NCI-H82 treated with DMSO at 0.1 percent for 48 hours (cell line): Measurements from ENCODE around the gene BST2.
"Not testable (repeated sequence)": the region's sequence is repeated elsewhere in the genome, so short reads cannot be mapped to it uniquely, and the experiment has no call there.

ENCODE experiments used
- DNase-seq: peaks from one replicate; lab custom pipeline; 2025; ENCODE audit not compliant: unreplicated experiment; lab: John Stamatoyannopoulos, UW

Gene BST2

DNA sequence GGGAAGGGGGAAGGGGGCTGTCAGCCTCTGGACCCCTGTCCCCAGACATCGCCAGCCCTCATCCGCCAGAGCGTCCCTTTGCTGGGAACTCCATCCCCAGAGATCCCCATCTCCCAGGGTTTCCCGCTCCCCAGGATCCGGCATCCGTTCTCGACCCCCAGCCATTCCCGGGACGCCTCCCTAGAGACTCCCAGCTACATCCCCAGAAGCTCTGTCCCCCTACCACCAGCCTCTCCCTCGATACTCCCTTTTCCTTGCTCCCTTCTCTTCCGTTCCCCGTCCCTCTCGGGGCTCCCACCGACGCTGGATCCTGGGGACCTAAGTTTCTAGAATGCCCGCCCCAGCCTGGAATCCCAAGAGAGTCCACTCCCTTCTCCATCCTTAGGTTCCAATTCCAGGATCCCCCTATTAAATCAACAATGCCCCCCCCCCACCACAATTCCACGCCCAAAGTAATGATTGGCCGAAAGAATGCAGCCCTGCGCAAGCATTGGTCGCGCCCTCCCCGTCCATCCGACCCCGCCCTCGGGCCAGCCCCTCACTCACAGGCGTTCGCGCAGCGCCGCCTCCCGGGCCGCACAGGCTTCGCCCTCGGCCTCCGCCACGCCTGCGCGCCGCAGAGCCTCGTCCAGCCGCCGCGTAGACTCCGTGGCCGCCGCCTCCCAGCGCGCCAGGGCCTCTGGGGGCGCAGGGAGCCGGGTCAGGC is 14.6 kb downstream of the BST2 start:
- DNase-seq, result peak; percentile 94

GRCh38 chr19:17389957-17390664 is 15.3 kb downstream of the BST2 start:
- no peak for DNase-seq

DNA sequence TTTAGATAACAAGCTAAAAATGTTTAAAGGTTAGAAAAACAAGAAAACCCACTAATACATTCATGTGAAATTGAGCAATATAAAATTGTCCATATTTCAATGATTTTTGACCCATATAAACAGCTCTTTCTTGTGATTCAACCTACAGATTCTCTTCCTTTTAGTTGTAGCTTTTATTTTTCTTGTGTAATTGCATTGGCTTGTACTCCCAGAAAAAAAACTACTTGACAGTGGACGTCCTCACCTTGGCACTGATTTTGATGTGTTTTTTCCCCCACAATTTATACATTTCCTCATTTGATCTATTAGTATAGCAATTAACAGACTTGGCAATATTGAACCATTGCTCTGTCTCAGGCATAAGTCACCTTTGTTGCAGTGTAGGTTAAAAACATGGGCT is 16.1 kb downstream of the BST2 start:
- DNase-seq, result no peak

DNA sequence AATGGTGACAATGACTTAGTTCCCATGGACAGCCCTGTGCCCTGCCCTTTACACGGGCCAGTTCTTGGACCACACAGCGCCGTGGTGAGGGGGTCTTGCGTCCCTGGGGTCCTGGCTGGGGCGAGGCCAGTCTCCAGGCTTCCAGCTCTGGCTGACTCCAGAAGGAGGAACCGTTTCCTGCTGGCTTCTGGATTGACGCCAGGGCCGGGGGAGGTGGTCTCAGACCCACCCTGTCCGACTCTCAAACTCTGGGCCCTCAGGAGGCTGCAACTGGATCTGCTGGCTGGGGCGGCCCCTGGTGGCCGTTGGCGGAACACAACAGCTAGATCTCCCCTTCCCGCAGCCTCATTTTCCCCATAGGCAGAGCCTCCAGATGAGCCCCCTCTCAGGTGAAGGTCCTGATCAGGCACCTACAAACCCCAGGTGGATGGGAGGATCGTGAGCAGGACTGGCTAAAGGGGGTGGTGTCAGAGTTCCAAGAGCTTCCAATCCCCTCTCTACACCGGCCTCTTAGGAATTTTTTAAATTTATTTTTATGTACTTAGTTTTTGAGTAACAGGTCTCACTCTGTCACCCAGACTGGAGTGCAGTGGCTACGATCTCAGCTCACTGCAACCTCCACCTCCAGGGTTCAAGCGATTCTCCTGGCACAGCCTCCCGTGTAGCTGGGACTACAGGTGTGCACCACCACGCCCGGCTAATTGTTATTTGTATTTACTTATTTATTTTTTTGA is 19.4 kb downstream of the BST2 start:
- peak; percentile 21 for DNase-seq

DNA sequence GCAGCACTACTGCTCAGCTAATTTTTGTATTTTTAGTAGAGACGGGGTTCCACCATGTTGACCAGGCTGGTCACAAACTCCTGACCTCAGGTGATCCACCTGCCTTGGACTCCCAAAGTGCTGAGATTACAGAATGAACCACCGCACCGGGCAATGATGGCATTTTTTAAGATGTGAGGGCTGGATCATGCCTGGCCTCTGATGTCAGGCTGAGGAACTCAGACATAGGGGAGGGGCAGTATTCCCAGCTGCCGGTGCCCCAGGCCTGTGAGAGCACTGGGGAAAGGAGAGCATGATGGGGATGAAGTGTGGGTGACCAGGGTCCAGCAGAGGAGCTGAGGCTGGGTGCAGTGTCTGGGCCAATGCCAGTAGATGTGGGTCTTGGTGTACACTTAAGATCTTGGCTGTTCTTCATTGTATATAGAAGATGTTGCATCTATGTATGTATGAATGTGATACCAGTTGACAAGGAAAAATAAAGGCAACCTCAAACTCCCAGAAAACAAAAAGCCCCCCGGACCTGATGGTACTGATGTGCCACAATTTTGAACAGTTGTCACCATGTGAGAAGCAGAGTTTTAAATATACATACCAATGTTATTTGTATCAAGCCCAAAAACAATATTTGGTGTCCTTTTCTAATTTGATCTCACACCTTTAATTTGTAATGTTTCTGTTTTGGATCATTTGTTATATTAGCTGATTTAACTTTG is 24.8 kb downstream of the BST2 start:
- DNase-seq, result no peak

- DNase-seq, result no peak
Measured at GRCh38 chr19:17379221-17379631, 26.2 kb downstream of the BST2 start.

DNA sequence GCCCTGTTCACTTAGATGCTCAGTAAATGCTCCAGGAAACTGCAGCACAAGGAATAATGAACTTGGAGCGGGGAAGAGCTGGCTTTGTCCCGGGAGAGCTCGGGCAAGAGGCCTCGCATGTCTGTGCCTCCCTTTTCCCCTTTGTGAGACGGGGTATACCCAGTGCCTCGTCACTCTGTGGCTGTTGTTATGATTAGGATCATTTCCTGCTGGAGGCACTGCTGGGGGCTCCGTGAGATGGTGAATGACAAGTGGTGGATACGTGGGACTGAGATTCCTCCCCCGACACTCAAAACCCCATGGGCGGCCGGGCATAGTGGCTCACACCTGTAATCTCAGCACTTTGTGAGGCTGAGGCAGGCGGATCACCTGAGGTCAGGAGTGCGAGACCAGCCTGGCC is 27.2 kb downstream of the BST2 start:
- no peak for DNase-seq

GRCh38 chr19:17376935-17377600 is 28.4 kb downstream of the BST2 start, which contains the start of gene PLVAP:
TSS of gene PLVAP (minus strand) at chr19:17377342. CDS start at chr19:17377288, 54 bp downstream.
- no peak for DNase-seq

- DNase-seq, result no peak
Measured at GRCh38 chr19:17370026-17370587, 35.3 kb downstream of the BST2 start.

GRCh38 chr19:17365361-17365760 is 40.1 kb downstream of the BST2 start:
- no peak for DNase-seq

- DNase-seq, result not testable (repeated sequence)
Measured at GRCh38 chr19:17363852-17364605, 41.4 kb downstream of the BST2 start.

GRCh38 chr19:17359905-17360800 is 45.3 kb downstream of the BST2 start:
- no peak for DNase-seq

DNA sequence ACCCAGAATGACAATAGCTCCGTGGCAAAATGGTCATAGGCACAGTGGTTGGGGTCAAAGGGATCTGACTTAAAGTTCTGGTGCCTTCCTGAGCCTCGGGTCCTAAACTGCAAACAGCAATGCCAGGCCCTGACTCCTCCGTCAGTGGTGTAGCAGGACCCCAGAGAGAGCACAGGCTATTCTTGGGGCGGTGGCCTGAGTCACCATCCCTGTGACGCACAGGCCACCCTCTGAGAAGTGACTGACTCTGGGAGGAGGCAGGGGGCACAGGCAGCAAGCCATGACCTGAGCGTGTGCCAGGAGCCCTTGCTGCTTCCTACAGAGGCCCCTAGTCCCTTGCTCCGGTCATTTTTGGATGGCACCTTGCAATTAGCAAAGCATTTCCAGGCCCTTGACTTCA is 47.0 kb downstream of the BST2 start:
- no peak for DNase-seq

DNA sequence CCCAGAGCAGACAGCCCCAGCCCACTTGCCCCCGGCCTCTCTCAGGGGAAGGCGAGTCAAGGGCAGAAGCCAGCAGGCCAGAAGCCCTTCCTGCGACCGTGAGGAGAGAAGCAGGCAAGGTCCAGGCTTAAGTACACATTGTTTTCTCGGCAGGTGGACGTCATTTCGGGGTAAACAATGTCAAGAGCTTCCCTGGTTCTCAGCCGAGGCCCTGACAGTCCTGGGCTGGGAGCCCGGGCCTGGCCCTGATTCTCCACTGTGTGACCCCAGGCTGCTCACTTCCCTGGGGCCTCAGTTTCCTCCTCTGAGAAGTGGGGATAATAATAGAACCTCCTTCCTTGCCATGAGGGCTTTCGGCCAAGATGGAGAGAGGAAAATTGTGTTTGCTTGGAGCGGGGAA is 47.7 kb downstream of the BST2 start:
- no peak for DNase-seq

DNA sequence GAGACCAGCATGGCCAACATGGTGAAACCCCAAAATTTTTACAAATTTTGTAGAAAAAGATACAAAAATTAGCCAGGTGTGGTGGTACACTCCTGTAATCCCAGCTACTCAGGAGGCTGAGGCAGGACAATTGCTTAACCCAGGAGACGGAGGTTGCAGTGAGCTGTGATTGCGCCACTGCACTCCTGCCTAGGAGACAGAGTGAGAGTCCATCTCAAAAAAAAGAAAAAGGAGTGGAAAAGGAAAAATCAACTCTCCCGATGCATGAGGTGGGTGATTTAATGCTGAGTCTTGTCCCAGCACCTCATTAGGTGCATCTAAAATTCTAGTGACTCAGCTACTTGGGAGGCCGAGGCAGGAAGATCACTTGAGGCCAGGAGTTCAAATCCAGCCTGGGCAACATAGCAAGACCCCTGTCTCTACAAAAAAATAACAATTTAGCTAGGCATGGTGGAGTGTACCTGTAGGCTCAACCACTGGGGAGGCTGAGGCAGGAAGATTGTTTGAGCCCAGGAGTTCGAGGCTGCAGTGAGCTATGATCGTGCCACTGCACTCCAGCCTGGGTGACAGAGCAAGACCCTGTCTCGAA is 48.3 kb downstream of the BST2 start:
- DNase-seq, result no peak

- DNase-seq, result no peak
Measured at GRCh38 chr19:17353386-17353785, 52.0 kb downstream of the BST2 start.
